OCI-LY1 (cell line): ENCODE results near the gene SPATA31D4.

ENCODE experiments used
- H2AFZ ChIP-seq: fragments of 200-600 bp; sonication (generic), shearing (Covaris generic); 2 replicates; pipeline ENCODE4 v1.6.0; 2014; ENCODE audit warnings: antibody characterized with exemption, mild to moderate bottlenecking, low read length
- H3F3A ChIP-seq: fragments of 200-600 bp; sonication (generic), shearing (Covaris generic); 2 replicates; pipeline ENCODE4 v1.6.0; 2014; ENCODE audit warnings: mild to moderate bottlenecking, antibody characterized with exemption, low read length, moderate library complexity; ENCODE audit not compliant: insufficient read depth
- H3K27ac ChIP-seq: fragments of 200-600 bp; sonication (generic); 2 replicates; pipeline ENCODE4 v1.5.1; 2014; ENCODE audit warnings: low read length, mixed run types, mild to moderate bottlenecking, low read depth; ENCODE audit not compliant: poor library complexity, severe bottlenecking
- H3K27me3 ChIP-seq: fragments of 200-600 bp; sonication (generic); 2 replicates; pipeline ENCODE4 v1.6.0; 2014; ENCODE audit warnings: antibody characterized with exemption, mild to moderate bottlenecking, low read length, moderate library complexity; ENCODE audit not compliant: insufficient read depth
- H3K36me3 ChIP-seq: fragments of 200-600 bp; sonication (generic); 2 replicates; pipeline ENCODE4 v1.6.1; 2014; ENCODE audit warnings: mild to moderate bottlenecking, antibody characterized with exemption, low read length, moderate library complexity, mixed read lengths; ENCODE audit not compliant: insufficient read depth
- H3K4me1 ChIP-seq: fragments of 200-600 bp; sonication (generic); 2 replicates; pipeline ENCODE4 v1.5.1; 2014; ENCODE audit warnings: mild to moderate bottlenecking, low read length, moderate library complexity; ENCODE audit not compliant: insufficient read depth, severe bottlenecking
- H3K4me2 ChIP-seq: fragments of 200-600 bp; sonication (generic), shearing (Covaris generic); 2 replicates; pipeline ENCODE4 v1.6.1; 2014; ENCODE audit warnings: low read length
- H3K4me3 ChIP-seq: fragments of 200-600 bp; sonication (generic); 2 replicates; pipeline ENCODE4 v1.5.1; 2014; ENCODE audit warnings: low read length, low read depth, mild to moderate bottlenecking, mixed read lengths; ENCODE audit not compliant: poor library complexity, severe bottlenecking
- H3K79me2 ChIP-seq: fragments of 200-600 bp; shearing (Covaris generic); 2 replicates; pipeline ENCODE4 v1.6.1; 2016; ENCODE audit warnings: mixed run types, low read length, mixed read lengths; ENCODE audit not compliant: insufficient read depth
- H3K9ac ChIP-seq: fragments of 200-600 bp; sonication (generic), shearing (Covaris generic); 2 replicates; pipeline ENCODE4 v1.6.1; 2014; ENCODE audit warnings: mild to moderate bottlenecking, low read length, mixed read lengths
- H3K9me2 ChIP-seq: fragments of 200-600 bp; sonication (generic), shearing (Covaris generic); 2 replicates; pipeline ENCODE4 v1.6.1; 2014; ENCODE audit warnings: low read depth, mild to moderate bottlenecking, low read length, mixed read lengths
- H3K9me3 ChIP-seq: fragments of 200-600 bp; shearing (Covaris generic); 2 replicates; pipeline ENCODE4 v1.6.1; 2014; ENCODE audit warnings: low read length, mixed read lengths
- H4K20me1 ChIP-seq: fragments of 200-600 bp; sonication (generic), shearing (Covaris generic); 2 replicates; pipeline ENCODE4 v1.6.0; 2016; ENCODE audit warnings: mild to moderate bottlenecking, low read length; ENCODE audit not compliant: insufficient read depth
- CTCF ChIP-seq: fragments of 200-600 bp; sonication (generic), shearing (Covaris generic); IDR thresholded peaks from 2 replicates; pipeline ENCODE4 v1.5.1; 2017; ENCODE audit warnings: mild to moderate bottlenecking, antibody characterized with exemption, low read length, moderate library complexity, mixed read lengths
- EZH2 ChIP-seq: fragments of 200-600 bp; sonication (generic), shearing (Covaris generic); IDR thresholded peaks from 2 replicates; pipeline ENCODE4 v1.8.0; 2017; ENCODE audit warnings: borderline replicate concordance, mixed run types, mild to moderate bottlenecking, antibody characterized with exemption, low read length, moderate library complexity, mixed read lengths

The SPATA31D4 gene

DNA sequence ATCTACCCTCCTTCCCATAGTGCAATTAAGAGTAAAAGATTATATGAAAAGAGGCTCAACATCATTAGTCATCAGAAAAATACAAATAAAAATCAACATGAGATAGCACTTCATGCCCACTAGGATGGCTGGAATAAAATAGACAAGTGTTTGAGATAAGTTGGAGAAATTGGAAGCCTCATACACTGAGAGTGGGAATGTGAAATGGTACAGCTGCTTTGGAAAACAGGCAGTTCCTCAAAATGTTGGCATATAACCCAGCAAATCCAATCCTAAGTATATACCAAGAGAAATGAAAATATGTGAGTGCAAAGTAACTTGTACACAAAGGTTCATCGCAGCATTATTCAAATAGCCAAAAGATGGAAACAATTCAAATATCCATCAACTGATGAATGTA lies 24.9 kb downstream of the SPATA31D4 start:
- Histone ChIP-seq H3K9me2 (no peaks in the 10 kb centered on the region), H4K20me1 (no peaks in the 10 kb centered on the region), H3K9ac (no peak overlapping the region), H3K4me1 (no peaks in the 10 kb centered on the region), H3K9me3 (peaks cover 15% of the 10 kb centered on the region; the same call in 1 of the 2 replicates), H3K79me2 (no peaks in the 10 kb centered on the region), H3K36me3 (no peaks in the 10 kb centered on the region), H3F3A (no peaks in the 10 kb centered on the region), H3K4me2 (no peak overlapping the region), H3K27ac (no peak overlapping the region), H3K4me3 (no peak overlapping the region), H3K27me3 (peaks cover 3% of the 10 kb centered on the region; the same call in 1 of the 2 replicates), H2AFZ (no peak overlapping the region)
- TF ChIP-seq EZH2 (no peak), CTCF (no peak)

- TF ChIP-seq EZH2 = no peak
- TF ChIP-seq CTCF = no peak
- H3K27ac ChIP-seq = no peak overlapping the region
These were observed 27.4 kb downstream of the SPATA31D4 start for GRCh38 chr9:81955625-81956024.

DNA sequence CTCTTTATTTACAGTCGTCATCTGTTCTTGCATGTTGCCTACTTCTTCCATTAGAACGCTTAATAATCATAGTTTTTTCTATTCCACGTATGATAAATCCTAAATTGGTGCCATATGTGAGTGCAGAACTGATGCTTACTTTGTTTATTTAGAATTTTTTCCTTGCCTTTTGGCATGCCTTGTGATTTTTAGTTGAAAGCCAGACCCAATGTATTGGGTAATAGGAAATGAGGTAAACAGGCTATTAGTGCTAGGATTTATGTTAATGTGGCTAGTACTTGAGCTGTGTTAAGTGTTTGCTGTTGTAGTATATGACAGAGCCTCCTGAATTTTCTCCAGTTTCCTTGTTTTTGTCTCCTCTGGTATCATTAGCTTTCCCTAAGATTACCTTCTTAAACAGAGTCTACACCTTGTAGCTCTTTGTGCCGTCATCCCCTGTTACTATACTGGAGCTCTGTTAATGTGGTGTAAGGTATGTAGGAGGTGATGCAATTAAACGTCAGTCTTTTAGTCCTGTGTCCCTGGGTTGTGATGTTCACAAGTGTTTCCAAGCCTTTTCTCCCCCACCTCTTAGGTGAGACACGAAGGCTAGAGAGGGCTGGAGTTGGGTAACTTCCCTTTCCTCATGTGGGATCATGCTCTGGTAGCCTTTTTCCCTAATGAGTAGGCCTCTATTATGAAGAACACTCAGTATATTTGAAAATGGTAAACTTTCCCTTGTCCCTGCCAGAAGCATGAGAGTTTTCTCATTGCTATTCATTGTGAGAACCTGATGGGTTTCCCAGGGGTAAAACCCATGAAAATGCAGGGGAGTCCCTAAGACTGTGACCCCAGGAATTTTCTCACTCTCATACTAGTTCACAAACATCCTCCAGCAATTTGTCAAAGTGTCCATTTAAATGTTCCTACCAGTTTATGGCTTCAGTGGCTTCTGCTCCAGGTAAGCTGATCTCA lies 36.3 kb downstream of the SPATA31D4 start:
- H3K4me2 ChIP-seq = no peak overlapping the region
- no peaks in the 10 kb centered on the region for H3K9me3 ChIP-seq
- TF ChIP-seq CTCF = no peak
- TF ChIP-seq EZH2 = no peak

More at GRCh38 chr9:81955625-81956024, 27.4 kb downstream of the SPATA31D4 start:
- Histone ChIP-seq H2AFZ (no peak overlapping the region), H3K4me1 (no peaks in the 10 kb centered on the region), H3K79me2 (no peaks in the 10 kb centered on the region), H3K4me2 (no peak overlapping the region), H3K36me3 (no peaks in the 10 kb centered on the region), H3K9me3 (peaks cover 15% of the 10 kb centered on the region; the same call in 1 of the 2 replicates), H4K20me1 (no peaks in the 10 kb centered on the region), H3K9ac (no peak overlapping the region), H3K27me3 (peaks cover 3% of the 10 kb centered on the region; the same call in 1 of the 2 replicates), H3K4me3 (no peak overlapping the region), H3K9me2 (no peaks in the 10 kb centered on the region), H3F3A (no peaks in the 10 kb centered on the region)

More for the DNA sequence above, 36.3 kb downstream of the SPATA31D4 start:
- H3K4me3 ChIP-seq = no peak overlapping the region
- no peak overlapping the region for H3K27ac ChIP-seq
- 0 out of 2 replicates have a peak, but pooled peaks cover 1% of the 10 kb centered on the region for H3K27me3 ChIP-seq
- H3K4me1 ChIP-seq = no peaks in the 10 kb centered on the region
- H3K36me3 ChIP-seq = no peaks in the 10 kb centered on the region
- H3K9ac ChIP-seq = no peak overlapping the region
- H3K9me2 ChIP-seq = no peaks in the 10 kb centered on the region
- no peaks in the 10 kb centered on the region for H4K20me1 ChIP-seq
- H3K79me2 ChIP-seq = no peaks in the 10 kb centered on the region
- no peaks in the 10 kb centered on the region for H3F3A ChIP-seq
- H2AFZ ChIP-seq = no peak overlapping the region
